IMR-90 (cell line): ENCODE measurements around the gene ARMCX1. TPM values are rescaled to one million over a fixed set of nuclear protein-coding genes. Genes with fewer than 3 reads are reported as not detected.

ENCODE experiments used
- ATAC-seq: fragments of 200-7000 bp; cut with Tn5 transposase; 2 replicates; pipeline ENCODE4 v1.9.1; 2020; ENCODE audit warnings: low read depth, mild to moderate bottlenecking, moderate library complexity
- BruUV-seq: library from RNA; stranded (reverse); fragments of 400-500 nt; replicated peaks from 2 replicates; lab custom pipeline; 2021; lab: Mats Ljungman, UMichigan
- CTCF ChIA-PET: fragments of 300-600 bp; formaldehyde crosslinking; extraction: SDS; loops from one replicate; lab custom pipeline; 2021; ENCODE audit warnings: antibody characterized with exemption; lab: Yijun Ruan, JAX
- POLR2A ChIA-PET: fragments of 300-600 bp; sonication (Branson Sonifier 250); formaldehyde crosslinking; loops from one replicate; lab custom pipeline; 2022; ENCODE audit warnings: antibody characterized with exemption; ENCODE audit not compliant: unreplicated experiment; lab: Charles Lee
- DNase-seq: peaks from one replicate; pipeline ENCODE4 v3.0.0; 2013
- H2AFZ ChIP-seq: replicated peaks from 2 replicates; pipeline ENCODE3; 2013; ENCODE audit warnings: low read length, mild to moderate bottlenecking; ENCODE audit not compliant: poor library complexity
- H2AK5ac ChIP-seq: 2 replicates; pipeline ENCODE4 v1.6.1; 2013; ENCODE audit warnings: low read depth, low read length, inconsistent platforms
- H2AK9ac ChIP-seq: replicated peaks from 2 replicates; pipeline ENCODE3; 2013; ENCODE audit warnings: mild to moderate bottlenecking, low read depth, low read length, moderate library complexity; ENCODE audit not compliant: poor library complexity
- H2BK120ac ChIP-seq: 2 replicates; pipeline ENCODE4 v1.6.1; 2013; ENCODE audit warnings: low read depth, low read length, inconsistent platforms
- H2BK15ac ChIP-seq: 3 replicates; pipeline ENCODE4 v1.6.1; 2013; ENCODE audit warnings: low read depth, low read length, inconsistent platforms
- H2BK20ac ChIP-seq: 2 replicates; pipeline ENCODE4 v1.6.1; 2013; ENCODE audit warnings: low read depth, mild to moderate bottlenecking, inconsistent platforms, low read length, moderate library complexity
- H2BK5ac ChIP-seq: 2 replicates; pipeline ENCODE4 v1.6.1; 2013; ENCODE audit warnings: mild to moderate bottlenecking, low read depth, low read length, inconsistent platforms; ENCODE audit not compliant: poor library complexity, severe bottlenecking
- H3K14ac ChIP-seq: replicated peaks from 2 replicates; pipeline ENCODE4 v1.6.1; 2013; ENCODE audit warnings: low read depth, low read length, inconsistent platforms
- H3K18ac ChIP-seq: 2 replicates; pipeline ENCODE4 v1.6.1; 2013; ENCODE audit warnings: low read depth, low read length, control low read depth
- H3K23ac ChIP-seq: 2 replicates; pipeline ENCODE4 v1.6.1; 2013; ENCODE audit warnings: low read depth, low read length, inconsistent platforms
- H3K27ac ChIP-seq: 2 replicates; pipeline ENCODE4 v1.5.1; 2013; ENCODE audit warnings: mild to moderate bottlenecking, control low read depth, low read length; ENCODE audit not compliant: insufficient read depth
- H3K27me3 ChIP-seq: 2 replicates; pipeline ENCODE4 v1.6.1; 2013; ENCODE audit warnings: low read length; ENCODE audit not compliant: control insufficient read depth, insufficient read depth
- H3K36me3 ChIP-seq: 2 replicates; pipeline ENCODE4 v1.6.1; 2013; ENCODE audit warnings: low read length, mixed read lengths; ENCODE audit not compliant: control insufficient read depth, insufficient read depth
- H3K4ac ChIP-seq: 2 replicates; pipeline ENCODE4 v1.6.1; 2013; ENCODE audit warnings: low read depth, low read length, inconsistent platforms
- H3K4me1 ChIP-seq: 2 replicates; pipeline ENCODE4 v1.6.1; 2013; ENCODE audit warnings: low read length, mixed read lengths; ENCODE audit not compliant: control insufficient read depth, insufficient read depth
- H3K4me2 ChIP-seq: 2 replicates; pipeline ENCODE4 v1.6.1; 2013; ENCODE audit warnings: low read depth, mild to moderate bottlenecking, control low read depth, low read length, moderate library complexity
- H3K4me3 ChIP-seq: 2 replicates; pipeline ENCODE4 v1.5.1; 2013; ENCODE audit warnings: low read depth, mild to moderate bottlenecking, control low read depth, low read length, moderate library complexity; ENCODE audit not compliant: insufficient read depth
- H3K56ac ChIP-seq: 2 replicates; pipeline ENCODE4 v1.6.1; 2013; ENCODE audit warnings: low read length, inconsistent platforms; ENCODE audit not compliant: insufficient read depth; ENCODE audit errors: extremely low read depth
- H3K79me1 ChIP-seq, 2 experiments: 2 replicates each; pipeline ENCODE4 v1.6.1; 2013; ENCODE audit warnings: low read length in 2 of 2, inconsistent platforms in 1 of 2, low read depth in 1 of 2
- H3K9ac ChIP-seq: 2 replicates; pipeline ENCODE4 v1.6.1; 2013; ENCODE audit warnings: low read depth, low read length, control low read depth
- H3K9me1 ChIP-seq: 2 replicates; pipeline ENCODE4 v1.6.1; 2013; ENCODE audit warnings: low read length, inconsistent platforms; ENCODE audit not compliant: insufficient read depth
- H3K9me3 ChIP-seq: 2 replicates; pipeline ENCODE4 v1.6.1; 2013; ENCODE audit warnings: low read length; ENCODE audit not compliant: control insufficient read depth, insufficient read depth
- H4K20me1 ChIP-seq: 2 replicates; pipeline ENCODE4 v1.6.1; 2013; ENCODE audit warnings: low read length, inconsistent platforms; ENCODE audit not compliant: insufficient read depth
- H4K5ac ChIP-seq: 2 replicates; pipeline ENCODE4 v1.6.1; 2013; ENCODE audit warnings: mild to moderate bottlenecking, low read depth, low read length, control low read depth
- H4K8ac ChIP-seq, 2 experiments: 2 replicates each; pipeline ENCODE4 v1.6.1; 2013; ENCODE audit warnings: low read depth in 2 of 2, low read length in 2 of 2, control low read depth in 1 of 2, inconsistent platforms in 1 of 2
- H4K91ac ChIP-seq: 2 replicates; pipeline ENCODE4 v1.6.1; 2013; ENCODE audit warnings: low read depth, low read length, inconsistent platforms; ENCODE audit not compliant: insufficient read depth
- CTCF ChIP-seq: conservative IDR thresholded peaks from 2 replicates; pipeline ENCODE4 v1.5.1; 2012; ENCODE audit warnings: mild to moderate bottlenecking, low read depth, low read length, improper control_type of control experiment
- FOS ChIP-seq: fragments of 150-350 bp; IDR thresholded peaks from 2 replicates; pipeline ENCODE4 v1.6.1; 2016; ENCODE audit warnings: low read depth, low read length
- POLR2A ChIP-seq: IDR thresholded peaks from 2 replicates; pipeline ENCODE4 v1.6.1; 2012; ENCODE audit warnings: mild to moderate bottlenecking, low read depth, low read length
- RAD21 ChIP-seq: IDR thresholded peaks from 2 replicates; pipeline ENCODE4 v1.6.1; 2012; ENCODE audit warnings: low read length, improper control_type of control experiment
- RCOR1 ChIP-seq: IDR thresholded peaks from 2 replicates; pipeline ENCODE4 v1.6.1; 2012; ENCODE audit warnings: mild to moderate bottlenecking, low read length, improper control_type of control experiment; ENCODE audit not compliant: insufficient replicate concordance
- RFX5 ChIP-seq: IDR thresholded peaks from 2 replicates; pipeline ENCODE4 v1.8.0; 2012; ENCODE audit warnings: low read depth, mild to moderate bottlenecking, low read length, moderate library complexity
- USF2 ChIP-seq: fragments of 150-350 bp; IDR thresholded peaks from 2 replicates; pipeline ENCODE4 v1.6.1; 2017; ENCODE audit warnings: mild to moderate bottlenecking, antibody characterized with exemption, low read length, low read depth
- WGBS, 2 experiments: methylation state at CpG; one replicate each; pipeline versions ENCODE4 v1.1.5 to v1.1.7; 2013; ENCODE audit warnings: missing lambda C conversion rate in 2 of 2; ENCODE audit not compliant: insufficient read length in 1 of 2; ENCODE audit errors: extremely low coverage in 2 of 2; 5-methylcytosine and 5-hydroxymethylcytosine counted together
- dilution Hi-C: fragments of 300-500 bp; cut with HindIII; formaldehyde crosslinking; loops from one replicate; pipeline ENCODE4 v1.14.3; 2018; ENCODE audit warnings: low sequenced_read_pairs; ENCODE audit not compliant: unreplicated experiment
- in situ Hi-C: fragments of 300-500 bp; cut with MboI; formaldehyde crosslinking; loops from 3 replicates; pipeline ENCODE4 v1.14.3; 2019; ENCODE audit warnings: low sequenced_read_pairs, inconsistent platforms, mixed read lengths
- intact Hi-C: fragments of 100-400 bp; cut with micrococcal nuclease; formaldehyde crosslinking; loops from 2 replicates; pipeline ENCODE4 v1.10.0; 2022
- polyA plus RNA-seq, 3 experiments: library from polyadenylated mRNA; depleted of rRNA; stranded (reverse); fragments of >200 nt; gene quantifications; 2 replicates each; pipeline ENCODE4 v1.2.3, GENCODE V29; 2012; ENCODE audit warnings: low replicate concordance in 1 of 3
- total RNA-seq: library from RNA; depleted of rRNA; stranded (reverse); fragments of >200 nt; gene quantifications from 2 replicates; pipeline ENCODE4 v1.2.3, GENCODE V29; 2012

ARMCX1 gene
- total and polyA plus RNA-seq, 2 of the 4 experiments (the other 2 are of a cell fraction) = 14.2 to 22.9 TPM

GRCh38 chrX:101552714-101553113 lies 2.4 kb downstream of the ARMCX1 start:
- Histone ChIP-seq H3K18ac (no peak overlapping the region), H3K4ac (no peak overlapping the region), H2BK15ac (no peak overlapping the region), H2AFZ (no peak overlapping the region), H3K36me3 (peaks cover 10% of the 10 kb centered on the region; the same call in 1 of the 2 replicates), H2AK5ac (no peak overlapping the region), H2BK5ac (no peak overlapping the region), H3K4me3 (no peak overlapping the region), H3K27ac (no peak overlapping the region), H4K91ac (no peak overlapping the region), H3K9me3 (no peaks in the 10 kb centered on the region), H4K8ac (no peak overlapping the region), H2BK20ac (no peak overlapping the region), H3K14ac (no peak overlapping the region), H3K4me2 (no peak overlapping the region), H3K56ac (no peak overlapping the region), H3K23ac (no peak overlapping the region), H4K5ac (no peak overlapping the region), H4K20me1 (no peaks in the 10 kb centered on the region), H2BK120ac (no peak overlapping the region), H3K4me1 (no peaks in the 10 kb centered on the region), H3K79me1 (peaks cover 5 to 11% of the 10 kb centered on the region in 2 experiments), H2AK9ac (no peak overlapping the region), H3K9ac (no peak overlapping the region), H3K27me3 (no peaks in the 10 kb centered on the region; the same call in 1 of the 2 replicates), H3K9me1 (no peaks in the 10 kb centered on the region; the same call in 1 of the 2 replicates)
- intact Hi-C loops = no loop called here
- ATAC-seq (no peak), DNase-seq (no peak)
- TF ChIP-seq RCOR1 (no peak), RAD21 (no peak), POLR2A (no peak), CTCF (no peak), FOS (no peak), RFX5 (no peak), USF2 (no peak)
- in situ Hi-C loops = no loop called here
- WGBS, 2 experiments = 72% methylated on average over 8 of the region's 23 CpGs; no CpG with 5 or more reads in 1 of the 2 experiments
- POLR2A ChIA-PET = no interaction called here
- dilution Hi-C loops = no loop called here
- CTCF ChIA-PET = interaction anchor here (0.7 kb wide), 1 partner anchor 882 kb away, joined by 3 read pairs; no protein-coding TSS in a partner anchor
- no TSS peak for BruUV-seq
